ENCODE results near the gene SMARCA2.

Gene SMARCA2

DNA sequence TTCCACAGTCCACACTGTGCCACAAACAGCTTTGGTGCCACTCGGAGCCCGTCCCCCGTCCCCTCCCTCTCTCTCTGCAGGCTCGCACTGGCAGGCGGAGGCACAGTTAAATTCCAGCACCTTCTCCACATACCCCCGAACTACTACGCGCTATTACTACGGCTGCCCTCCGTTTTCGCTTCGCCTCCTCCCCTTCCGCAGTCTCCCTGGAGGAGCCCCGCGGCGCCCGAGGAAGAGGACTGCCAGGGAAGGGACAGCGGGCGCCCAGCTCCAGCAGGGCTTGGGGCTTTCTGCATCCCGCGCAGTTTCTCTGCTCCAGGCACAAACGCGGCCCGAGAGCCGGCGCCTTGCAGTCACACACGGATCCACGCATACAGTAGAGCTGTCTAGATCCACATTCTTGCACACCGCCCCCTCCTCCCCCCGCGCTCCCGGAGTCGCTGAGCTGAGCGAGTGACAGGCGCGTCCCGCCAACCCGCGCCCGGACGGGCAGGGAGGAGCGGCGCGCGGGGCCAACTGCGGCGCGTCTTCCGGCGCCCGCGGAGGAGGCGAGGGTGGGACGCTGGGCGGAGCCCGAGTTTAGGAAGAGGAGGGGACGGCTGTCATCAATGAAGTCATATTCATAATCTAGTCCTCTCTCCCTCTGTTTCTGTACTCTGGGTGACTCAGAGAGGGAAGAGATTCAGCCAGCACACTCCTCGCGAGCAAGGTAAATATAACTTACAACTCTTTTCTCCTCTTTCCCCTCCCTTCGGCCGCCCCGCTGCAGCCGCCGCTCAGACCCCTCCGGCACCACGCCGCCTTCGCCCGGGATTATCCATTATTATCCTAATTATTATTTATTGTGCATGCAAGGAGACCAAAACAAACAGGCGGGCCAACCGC lies at the start of gene SMARCA2:
Gene SMARCA2 (plus strand): TSS at position 652 of the 885 bp plus-strand sequence. CDS start 13,676 bp downstream, outside the sequence.
- DNase-seq (ENCODE audit: low read depth in 3 of 3), result peak; percentile 94 to 96 (median 95)

DNA sequence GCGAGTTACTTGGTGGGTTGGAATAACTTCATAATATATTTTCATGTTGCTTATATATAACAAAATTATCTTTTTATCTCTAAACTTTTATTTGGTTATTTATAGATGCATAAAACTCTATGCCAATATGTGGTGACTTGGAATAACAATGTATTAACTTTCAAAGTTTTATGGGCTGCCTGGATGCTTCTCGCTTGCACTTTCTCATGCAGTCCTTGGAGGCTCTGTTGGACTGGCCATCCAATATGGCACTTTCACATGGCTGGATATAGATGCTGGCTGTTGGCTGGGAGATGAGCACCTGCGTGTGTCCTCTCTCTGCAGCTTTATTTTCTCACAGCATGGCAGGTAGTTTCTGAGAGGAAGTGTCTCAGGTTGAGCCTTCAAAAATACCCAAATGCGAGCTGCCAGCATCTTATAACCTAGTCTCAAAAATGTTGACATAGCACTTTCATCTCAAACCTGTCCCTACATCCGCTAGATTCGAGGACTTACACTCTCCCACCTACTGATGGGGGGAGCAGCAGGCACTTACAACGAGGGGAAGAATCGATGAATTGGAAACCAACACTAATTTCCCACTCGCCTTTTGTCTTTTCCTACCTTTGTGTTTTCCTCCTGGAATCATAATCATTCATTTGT lies 48.3 kb upstream of the SMARCA2 start:
- DNase-seq (ENCODE audit: low read depth in 3 of 3), result no peak

DNA sequence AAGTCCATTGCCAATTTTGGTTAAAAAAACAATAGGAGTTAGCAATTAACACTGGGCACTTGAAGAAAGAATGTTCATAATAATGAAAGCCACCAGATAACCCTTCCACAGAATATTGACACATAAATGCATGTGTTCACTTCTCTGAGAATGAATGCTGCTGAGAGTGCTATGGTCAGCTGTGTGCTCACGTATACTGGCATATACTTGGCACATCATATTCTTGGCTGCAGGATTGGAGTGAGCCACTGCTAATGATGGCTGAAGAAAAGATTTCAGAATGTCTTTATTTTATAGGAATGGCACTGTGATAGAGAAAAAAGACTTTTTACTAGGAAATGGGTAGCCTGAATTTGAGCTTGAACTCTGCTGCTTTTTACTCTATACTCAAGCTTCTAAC lies 46.0 kb upstream of the SMARCA2 start:
- DNase-seq (ENCODE audit: low read depth in 3 of 3), result no peak

- no peak for DNase-seq (ENCODE audit: low read depth in 3 of 3)
Observed at GRCh38 chr9:1969898-1970297, 45.2 kb upstream of the SMARCA2 start.

GRCh38 chr9:1972672-1973071 lies 42.5 kb upstream of the SMARCA2 start:
- no peak for DNase-seq (ENCODE audit: low read depth in 3 of 3)

- DNase-seq (ENCODE audit: low read depth in 3 of 3), result no peak
Observed at GRCh38 chr9:1977026-1977425, 38.1 kb upstream of the SMARCA2 start.

- no peak for DNase-seq (ENCODE audit: low read depth in 3 of 3)
Observed at GRCh38 chr9:1978941-1979340, 36.2 kb upstream of the SMARCA2 start.

DNA sequence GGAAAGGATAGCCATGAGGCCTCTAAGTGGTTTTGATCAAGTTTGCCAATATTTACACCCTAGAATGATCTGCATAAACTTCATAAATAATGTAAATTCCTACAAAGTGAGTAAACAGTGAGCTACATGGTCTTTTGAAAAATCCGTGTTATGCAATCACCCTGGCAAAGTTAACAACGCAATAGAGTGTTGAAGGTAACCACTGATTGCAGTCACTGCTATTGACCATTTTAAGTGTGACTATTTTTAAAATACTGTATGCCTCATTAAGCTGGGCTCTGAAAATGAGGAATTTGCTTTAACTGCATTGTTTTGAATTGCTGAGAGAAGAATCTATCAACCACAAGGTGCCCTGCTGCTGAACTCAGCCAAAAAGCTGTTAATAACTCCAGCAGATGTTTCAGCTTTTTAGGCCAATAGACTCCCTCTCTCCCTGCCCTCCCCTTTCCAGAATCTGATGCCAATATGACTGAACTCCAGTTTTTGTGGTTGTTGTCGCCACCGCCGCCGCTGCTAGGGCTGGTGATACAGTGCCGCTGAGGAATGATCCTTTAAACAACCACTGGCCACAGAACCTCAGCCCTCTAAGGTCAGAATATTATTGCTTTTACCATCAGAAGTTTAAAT lies 35.3 kb upstream of the SMARCA2 start:
- no peak for DNase-seq (ENCODE audit: low read depth in 3 of 3)

DNA sequence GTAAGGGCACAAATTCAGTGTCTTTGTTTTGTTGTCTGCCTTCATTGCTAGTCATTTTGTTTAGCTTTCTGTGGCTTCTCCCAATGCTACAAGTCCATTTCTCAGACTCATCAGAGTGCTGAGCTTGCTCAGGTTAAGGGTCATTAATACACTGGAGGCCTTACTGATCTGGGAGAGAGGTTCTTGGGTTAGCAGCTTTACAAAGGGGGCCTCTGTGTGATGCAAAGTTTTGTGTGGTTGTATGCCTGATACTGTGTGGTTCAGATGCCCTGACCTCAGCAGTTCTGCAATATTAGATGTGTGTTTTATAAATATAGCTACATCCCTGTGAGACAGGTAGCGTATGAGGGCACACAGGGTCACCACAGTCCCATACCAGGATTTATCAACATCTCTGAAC lies 34.8 kb upstream of the SMARCA2 start:
- DNase-seq (ENCODE audit: low read depth in 3 of 3), result no peak

GRCh38 chr9:1982074-1982473 lies 33.1 kb upstream of the SMARCA2 start:
- no peak for DNase-seq (ENCODE audit: low read depth in 3 of 3)

DNA sequence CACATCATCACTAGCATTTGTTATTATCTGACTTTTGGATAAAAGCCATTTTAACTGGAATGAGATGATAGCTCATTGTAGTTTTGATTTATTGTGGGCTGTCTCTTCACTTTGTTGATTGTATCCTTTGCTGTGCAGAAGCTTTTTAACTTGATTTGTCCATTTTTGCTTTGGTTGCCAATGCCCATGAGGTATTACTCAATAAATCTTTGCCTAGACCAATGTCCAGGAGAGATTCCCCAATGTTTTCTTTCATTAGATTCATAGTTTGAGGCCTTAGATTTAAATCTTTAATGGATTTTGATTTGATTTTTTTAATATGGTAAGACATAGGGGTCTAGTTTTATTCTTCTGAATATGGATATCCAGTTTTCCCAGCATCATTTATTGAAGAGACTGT lies 28.8 kb upstream of the SMARCA2 start:
- no peak for DNase-seq (ENCODE audit: low read depth in 3 of 3)

- DNase-seq (ENCODE audit: low read depth in 3 of 3), result no peak
Observed at GRCh38 chr9:1989500-1989899, 25.6 kb upstream of the SMARCA2 start.

- DNase-seq (ENCODE audit: low read depth in 3 of 3), result no peak
Observed at GRCh38 chr9:1994180-1994579, 21.0 kb upstream of the SMARCA2 start.

GRCh38 chr9:1995084-1995483 lies 20.1 kb upstream of the SMARCA2 start:
- DNase-seq (ENCODE audit: low read depth in 3 of 3), result no peak

GRCh38 chr9:1996156-1996555 lies 19.0 kb upstream of the SMARCA2 start:
- DNase-seq (ENCODE audit: low read depth in 3 of 3), result no peak

DNA sequence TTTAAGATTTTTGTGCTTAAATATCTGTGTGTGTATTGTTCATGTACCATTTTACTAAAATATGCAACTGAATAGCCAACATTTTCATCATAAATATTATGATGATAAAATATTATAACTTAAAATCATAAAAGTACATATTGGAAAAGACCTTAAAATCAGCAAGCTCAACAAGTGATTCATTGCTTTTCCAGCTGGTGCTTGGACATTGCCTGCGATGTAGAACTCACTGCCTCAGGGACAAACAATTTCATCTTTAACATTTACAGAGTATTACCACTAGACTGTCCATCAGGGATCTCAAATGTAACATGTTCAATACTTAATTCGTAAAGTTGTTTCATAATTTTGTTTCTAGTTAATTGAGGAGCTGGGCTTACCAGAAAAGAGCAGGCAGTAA lies 17.5 kb upstream of the SMARCA2 start:
- DNase-seq (ENCODE audit: low read depth in 3 of 3), result no peak

DNA sequence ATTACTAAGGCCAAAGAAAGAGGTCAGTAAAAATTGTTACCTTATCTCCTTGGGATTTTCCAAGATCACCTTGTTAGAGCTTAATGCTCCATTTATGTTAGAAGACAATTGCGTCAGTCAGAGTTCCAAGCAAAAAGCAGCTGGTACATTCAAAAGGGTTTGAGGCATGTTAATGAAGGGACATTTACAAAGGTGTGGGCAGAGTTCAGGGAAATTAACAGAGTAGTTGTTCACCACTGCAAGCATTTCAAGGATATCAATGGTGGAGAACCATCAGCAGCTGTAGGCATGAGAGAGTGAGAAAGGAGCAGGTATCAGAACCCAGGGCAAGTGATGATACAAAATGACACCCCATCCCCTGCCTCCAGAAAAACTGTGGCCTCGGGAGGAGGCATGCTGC lies 17.0 kb upstream of the SMARCA2 start:
- no peak for DNase-seq (ENCODE audit: low read depth in 3 of 3)

GRCh38 chr9:2000314-2000713 lies 14.8 kb upstream of the SMARCA2 start:
- no peak for DNase-seq (ENCODE audit: low read depth in 3 of 3)

DNA sequence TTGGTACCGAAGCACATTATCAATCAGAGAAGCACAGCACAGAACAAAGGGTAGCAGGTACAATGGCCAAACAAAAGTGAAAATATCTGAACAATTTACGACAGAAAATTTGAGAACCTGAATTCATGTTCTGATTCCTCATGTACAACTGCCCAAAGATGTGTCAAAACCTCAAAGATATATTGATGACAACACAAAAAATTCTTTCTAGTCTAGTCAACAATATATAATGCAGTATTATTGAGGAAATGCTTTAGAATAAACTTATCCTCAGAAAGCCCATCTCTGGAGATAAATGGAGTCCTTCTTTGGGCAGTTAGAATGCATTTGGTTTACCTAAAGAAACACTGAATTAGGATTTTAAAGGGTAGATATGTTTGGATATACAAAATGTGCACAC lies 6.8 kb upstream of the SMARCA2 start:
- no peak for DNase-seq (ENCODE audit: low read depth in 3 of 3)

DNA sequence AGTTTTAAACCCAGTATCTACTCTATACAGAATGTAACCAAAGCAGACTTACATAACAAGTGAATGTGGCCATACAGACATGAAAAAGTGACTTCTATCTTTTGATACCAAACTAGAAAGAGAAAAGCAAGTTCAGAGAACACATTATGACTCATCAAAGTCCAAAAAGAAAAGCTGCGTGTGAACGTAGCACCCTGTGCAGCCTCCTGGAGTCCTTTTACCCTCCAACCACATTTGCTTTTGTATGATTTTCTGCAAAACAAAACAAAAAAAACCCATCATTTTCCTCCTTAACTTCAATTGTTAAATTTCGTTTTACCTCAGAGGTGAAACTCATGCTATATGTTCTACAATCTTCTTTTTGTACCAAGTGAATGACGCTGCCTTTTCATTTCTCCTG lies 2.8 kb upstream of the SMARCA2 start:
- DNase-seq (ENCODE audit: low read depth in 3 of 3), result no peak

- DNase-seq (ENCODE audit: low read depth in 3 of 3), result no peak
Observed at GRCh38 chr9:2013743-2014475, 1.2 kb upstream of the SMARCA2 start.

Measured in stimulated activated CD4-positive, alpha-beta T cell treated with anti-CD3 and anti-CD28 coated beads, TNF-alpha, amount 100 ng/mL, for 4 hours (primary cell).